Thyroid gland (tissue), 4 donors: ENCODE data around the gene RBM25.

Experiments used
- CTCF ChIP-seq, 6 experiments: fragments of 200-600 bp in 3 of 6; fragments of 450-650 bp in 3 of 6; sonication (generic) in 3 of 6; IDR thresholded peaks; one replicate each; pipeline ENCODE4 v1.5.1; 2016 to 2019; ENCODE audit warnings: antibody characterized with exemption in 6 of 6, mild to moderate bottlenecking in 2 of 6, inconsistent platforms in 1 of 6, moderate library complexity in 1 of 6
- POLR2A ChIP-seq, 2 donors: fragments of 450-650 bp; IDR thresholded peaks; one replicate each; pipeline ENCODE4 v1.6.1; 2017; ENCODE audit warnings: antibody characterized with exemption in 2 of 2, mild to moderate bottlenecking in 2 of 2, moderate library complexity in 1 of 2

GRCh38 chr14:73149753-73150152, 91.4 kb downstream of the RBM25 start:
- TF ChIP-seq CTCF (IDR thresholded peaks at IDR 0.05) (no peak), POLR2A (IDR thresholded peaks at IDR 0.05) (no peak)
